DMS53 treated with DMSO at 0.1 percent for 48 hours (cell line): ENCODE data around the gene SMG7.
A peak's percentile ranks its signal among the peaks of the same experiment; 100 is the strongest.

ENCODE experiments used
- DNase-seq: peaks from one replicate; lab custom pipeline; 2025; ENCODE audit not compliant: unreplicated experiment; lab: John Stamatoyannopoulos, UW

The SMG7 gene

DNA sequence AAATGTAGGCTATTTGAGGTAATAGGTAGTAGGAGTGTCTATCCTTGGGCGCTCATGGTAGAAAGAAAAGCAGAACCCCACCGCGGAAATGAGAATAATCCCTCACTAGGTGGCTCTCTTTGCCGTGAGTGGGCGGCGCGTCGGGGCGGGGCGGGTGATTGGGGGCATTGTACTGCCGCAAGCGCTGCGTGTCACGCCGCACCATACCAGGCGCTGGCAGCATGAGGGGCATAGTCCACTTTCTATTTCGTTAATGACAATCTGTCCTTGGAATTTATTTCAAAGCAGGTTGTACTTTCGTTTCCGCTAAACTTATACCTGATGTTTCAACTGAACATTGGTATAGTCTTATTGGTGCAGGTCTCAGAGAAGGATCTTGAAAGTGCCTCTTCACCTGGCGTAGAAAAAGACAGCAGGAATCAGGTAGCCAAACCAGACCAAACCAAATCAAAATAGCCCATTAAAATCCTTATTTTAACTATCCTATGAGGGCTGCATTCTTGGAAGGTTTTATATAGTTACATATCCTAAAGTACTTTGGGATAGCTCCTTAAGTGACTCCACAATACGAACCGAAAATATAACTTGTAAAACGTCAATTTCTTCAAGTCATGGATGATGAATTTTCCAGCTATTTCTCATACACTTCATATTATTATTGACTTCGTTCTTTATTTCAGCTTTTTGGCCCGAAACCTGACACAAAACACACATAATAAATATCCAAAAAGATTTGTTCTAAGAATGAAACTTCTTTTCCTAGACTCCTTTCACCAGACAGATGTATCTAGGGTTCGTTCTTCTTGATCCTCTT, 1.9 kb upstream of the SMG7 start:
- peak; percentile 78 for DNase-seq

DNA sequence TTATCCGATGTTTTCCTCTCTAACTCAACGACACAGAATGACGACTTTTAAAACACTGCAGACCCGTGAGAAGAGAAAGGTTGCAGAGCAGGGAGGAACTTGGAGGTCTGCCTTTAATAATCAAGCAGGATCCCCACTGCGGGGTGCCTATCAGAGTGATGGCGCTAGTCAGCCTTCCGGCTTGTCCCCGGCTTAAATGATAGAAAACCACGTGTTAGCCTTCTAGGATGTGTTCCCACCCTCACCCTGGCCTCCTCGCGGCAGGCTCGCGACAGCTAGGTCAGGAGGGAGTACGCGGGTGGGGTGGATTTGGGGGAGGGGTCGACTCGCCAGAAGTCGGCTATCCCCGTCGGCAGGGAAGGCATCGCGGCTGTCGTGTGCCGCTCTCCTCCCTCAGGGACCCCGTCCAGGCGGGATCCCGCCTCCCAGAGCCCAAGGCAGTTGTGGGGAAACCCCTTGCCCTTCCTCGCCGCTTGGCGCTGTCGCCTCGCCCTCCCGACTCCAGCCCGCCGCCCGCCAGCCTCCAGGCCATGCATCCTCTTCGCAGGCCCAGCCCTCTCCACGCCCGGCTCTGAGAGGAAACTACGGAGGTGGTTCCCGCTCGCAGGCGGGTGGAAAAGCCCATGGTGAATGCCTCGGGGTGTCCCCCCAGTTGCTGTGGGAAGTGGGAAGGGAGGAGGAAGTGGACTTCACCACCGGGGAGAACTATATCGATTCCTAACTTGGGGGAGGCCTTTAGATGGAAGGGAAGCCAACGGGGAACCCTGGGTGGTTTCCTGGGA, 1.1 kb upstream of the SMG7 start:
- peak; percentile 78 for DNase-seq

GRCh38 chr1:183471743-183472487, 384 bp upstream of the SMG7 start:
- DNase-seq, result peak; percentile 95

DNA sequence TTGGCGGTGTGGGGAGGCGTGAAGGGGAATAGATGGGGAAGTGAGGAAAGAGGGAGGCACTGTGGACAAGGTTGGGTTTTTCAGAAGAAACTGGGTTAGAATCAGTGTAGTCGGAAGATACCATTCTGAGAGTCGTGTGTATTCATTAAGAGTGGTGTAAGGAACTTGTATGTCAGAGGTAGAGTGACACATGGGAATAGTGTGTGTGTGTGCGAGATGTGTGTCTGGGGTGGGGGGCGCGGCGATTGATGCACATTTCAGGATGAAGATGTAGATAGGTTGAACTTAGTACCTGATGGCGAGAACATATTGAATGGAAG, 878 bp downstream of the SMG7 start:
- DNase-seq, result no peak

DNA sequence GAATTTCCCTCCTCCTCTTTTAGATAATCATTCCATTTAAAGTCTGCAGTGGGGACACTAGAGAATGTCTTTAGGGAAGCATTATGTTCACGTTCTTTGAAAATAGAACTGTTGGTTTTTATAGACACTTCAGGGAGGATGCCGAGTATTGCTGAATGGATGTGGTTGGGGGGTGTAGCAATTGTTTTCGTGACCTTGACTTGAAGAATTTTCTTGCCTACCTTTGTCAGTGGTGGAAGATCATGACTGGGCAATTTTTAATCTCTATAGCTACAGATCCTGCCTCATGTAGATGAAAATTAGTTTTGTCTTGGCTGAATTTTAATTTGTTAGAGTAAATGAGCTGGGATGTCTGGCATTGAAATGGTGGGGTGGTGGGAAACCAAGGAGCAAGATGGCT, 3.8 kb downstream of the SMG7 start:
- no peak for DNase-seq

DNA sequence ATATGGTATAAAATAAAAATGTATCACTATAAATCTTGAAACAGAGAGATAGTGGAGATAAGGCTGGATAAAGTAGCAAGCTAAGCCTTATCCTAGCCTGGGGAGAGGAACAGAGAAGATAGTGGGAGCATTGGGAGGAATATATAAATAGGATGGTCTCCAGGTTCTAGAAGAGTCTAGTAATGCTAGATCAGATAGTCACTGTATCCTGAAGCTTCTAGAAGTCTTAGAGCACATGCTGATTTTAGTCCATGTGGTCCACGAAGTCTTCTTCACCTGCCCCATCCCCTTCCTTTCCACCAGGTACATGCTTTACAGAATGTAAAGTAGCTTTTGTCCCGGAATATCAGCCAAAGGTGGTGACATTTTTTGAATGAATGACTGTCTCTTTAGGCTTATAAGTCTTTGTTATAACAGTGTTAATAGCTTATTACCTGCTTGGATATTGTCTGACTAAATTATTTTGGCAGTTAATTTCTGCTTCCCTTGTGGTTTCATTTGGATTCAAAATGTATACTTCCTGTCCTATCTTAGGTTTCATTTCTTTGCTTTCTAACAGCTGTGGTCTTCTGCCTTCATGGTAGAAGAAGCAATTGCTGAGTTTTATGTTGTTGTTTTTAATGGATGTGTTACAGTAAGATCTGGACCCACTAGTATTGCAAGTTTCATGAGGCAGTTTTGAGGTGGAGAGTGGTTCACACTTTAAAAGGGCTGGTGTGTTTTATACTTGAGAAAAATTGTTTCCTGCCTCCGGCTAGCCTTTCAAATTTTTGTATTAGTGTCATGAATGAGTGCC, 5.9 kb downstream of the SMG7 start:
- no peak for DNase-seq

GRCh38 chr1:183480971-183481441, 8.7 kb downstream of the SMG7 start:
- DNase-seq, result no peak

DNA sequence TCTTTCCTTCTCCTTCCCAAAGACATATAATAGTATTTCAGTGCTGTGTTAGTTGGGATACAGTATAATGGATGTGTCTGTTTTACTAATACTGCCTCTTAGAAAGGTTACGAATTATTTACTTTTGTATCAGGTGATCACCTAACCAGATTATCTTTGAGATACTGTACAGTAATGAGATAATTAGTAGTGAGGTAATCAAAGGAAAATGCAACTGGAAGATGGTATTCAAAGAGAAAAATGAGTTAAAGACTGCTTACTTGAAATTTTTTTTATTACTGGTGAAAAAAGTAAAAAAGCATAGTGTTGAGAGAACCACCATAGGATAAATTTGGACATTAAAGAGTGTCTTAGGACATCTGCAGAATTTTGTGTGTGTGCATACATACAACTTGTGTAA, 10.9 kb downstream of the SMG7 start:
- DNase-seq, result no peak

DNA sequence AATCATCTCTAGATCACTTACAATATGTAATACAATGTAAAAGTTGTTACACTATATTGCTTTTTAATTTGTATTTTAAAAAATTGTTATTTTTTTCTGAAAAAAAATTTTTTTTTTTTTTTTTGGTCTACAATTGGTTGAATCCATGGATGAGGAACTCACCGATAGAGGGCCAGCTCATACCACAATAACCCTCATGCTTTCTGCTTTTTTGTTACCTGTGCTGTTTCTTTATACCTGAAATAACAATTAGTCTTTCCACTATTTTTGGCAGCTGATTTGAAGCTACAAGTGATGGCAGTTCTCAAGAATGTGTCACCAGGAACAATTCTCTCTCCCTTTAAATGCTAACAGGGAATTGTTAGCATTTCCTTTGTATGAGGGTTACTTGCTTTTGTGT, 12.0 kb downstream of the SMG7 start:
- no peak for DNase-seq

DNA sequence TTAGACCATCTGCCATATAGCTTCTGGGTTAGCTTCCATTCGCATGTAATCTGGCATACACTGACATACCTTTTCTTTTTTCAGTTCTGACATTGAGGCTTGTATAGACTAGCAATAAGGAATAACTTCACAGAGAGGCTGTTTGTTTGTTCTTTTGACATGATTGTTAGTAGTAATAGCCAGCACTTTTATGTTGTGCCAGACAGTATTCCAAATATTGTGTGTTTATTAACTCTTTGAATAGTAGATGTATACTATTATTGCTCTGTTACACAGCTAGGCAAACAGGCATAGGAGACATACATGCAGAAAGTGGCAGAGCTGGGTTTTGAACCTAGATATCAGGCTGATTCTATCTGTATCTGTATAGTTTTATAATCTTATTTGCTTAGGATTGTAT, 12.6 kb downstream of the SMG7 start:
- DNase-seq, result no peak

GRCh38 chr1:183487674-183488442, 15.6 kb downstream of the SMG7 start:
- no peak for DNase-seq

GRCh38 chr1:183490932-183491331, 18.6 kb downstream of the SMG7 start:
- DNase-seq, result no peak

DNA sequence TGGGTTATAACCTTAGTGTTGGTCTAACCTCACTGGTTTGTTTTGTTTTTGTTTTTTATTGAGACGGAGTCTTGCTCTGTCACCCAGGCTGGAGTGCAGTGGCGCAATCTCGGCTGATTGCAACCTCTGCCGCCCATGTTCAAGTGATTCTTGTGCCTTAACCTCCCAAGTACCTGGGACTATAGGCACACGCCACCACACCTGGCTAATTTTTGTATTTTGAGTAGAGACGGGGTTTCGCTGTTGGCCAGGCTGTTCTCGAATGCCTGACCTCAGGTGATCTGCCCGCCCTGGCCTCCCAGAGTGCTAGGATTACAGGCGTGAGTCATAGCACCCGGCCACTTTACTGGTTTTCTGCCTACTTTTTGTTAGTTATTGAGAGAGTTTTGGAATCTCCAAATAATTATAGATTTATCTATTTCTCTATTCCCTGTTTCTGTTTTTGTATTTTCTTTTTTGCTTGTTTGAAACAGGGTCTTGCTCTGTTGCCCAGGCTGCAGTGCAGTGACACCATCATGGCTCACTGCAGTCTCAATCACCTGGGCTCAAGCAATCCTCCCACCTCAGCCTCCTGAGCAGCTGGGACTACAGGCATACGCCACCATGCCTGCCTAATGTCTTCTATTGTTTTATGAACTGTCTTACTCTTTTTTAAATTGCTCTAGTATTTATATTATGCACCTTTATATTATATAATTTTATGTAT, 21.4 kb downstream of the SMG7 start:
- no peak for DNase-seq

DNA sequence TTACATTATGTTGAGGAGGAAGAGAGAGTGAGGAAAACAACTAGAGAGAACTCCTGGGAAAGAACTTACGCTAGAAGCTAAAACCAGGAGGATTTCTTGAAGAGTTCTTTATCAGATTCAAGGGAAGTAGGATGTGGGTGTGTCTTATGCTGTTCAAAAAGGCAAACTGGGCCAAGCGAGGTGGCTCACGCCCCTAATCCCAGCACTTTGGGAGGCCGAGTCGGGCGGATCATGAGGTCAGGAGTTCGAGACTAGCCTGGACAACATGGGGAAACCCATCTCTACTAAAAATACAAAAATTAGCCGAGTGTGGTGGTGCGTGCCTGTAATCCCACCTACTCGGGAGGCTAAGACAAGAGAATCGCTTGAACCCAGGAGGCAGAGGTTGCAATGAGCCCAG, 23.1 kb downstream of the SMG7 start:
- DNase-seq, result no peak

DNA sequence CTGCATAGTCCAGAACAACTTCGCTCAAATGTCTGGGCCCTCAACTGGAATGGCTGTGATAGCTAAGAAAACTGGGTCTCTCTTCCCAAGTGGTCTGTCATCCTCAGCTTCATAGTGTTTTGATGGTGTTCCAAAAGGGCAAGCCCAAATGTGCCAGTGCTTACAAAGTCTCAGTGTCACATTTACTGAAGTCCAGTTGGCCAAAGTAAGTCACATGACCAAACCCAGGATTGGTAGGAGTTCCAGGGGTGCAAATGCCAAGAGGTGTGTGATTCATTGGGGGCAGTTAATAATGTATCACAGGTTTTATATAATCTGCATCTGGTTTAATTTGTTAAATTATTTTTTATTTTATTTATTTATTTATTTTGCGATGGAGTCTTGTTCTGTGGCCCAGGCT, 24.9 kb downstream of the SMG7 start:
- DNase-seq, result no peak

GRCh38 chr1:183498342-183498991, 26.2 kb downstream of the SMG7 start:
- DNase-seq, result no peak

DNA sequence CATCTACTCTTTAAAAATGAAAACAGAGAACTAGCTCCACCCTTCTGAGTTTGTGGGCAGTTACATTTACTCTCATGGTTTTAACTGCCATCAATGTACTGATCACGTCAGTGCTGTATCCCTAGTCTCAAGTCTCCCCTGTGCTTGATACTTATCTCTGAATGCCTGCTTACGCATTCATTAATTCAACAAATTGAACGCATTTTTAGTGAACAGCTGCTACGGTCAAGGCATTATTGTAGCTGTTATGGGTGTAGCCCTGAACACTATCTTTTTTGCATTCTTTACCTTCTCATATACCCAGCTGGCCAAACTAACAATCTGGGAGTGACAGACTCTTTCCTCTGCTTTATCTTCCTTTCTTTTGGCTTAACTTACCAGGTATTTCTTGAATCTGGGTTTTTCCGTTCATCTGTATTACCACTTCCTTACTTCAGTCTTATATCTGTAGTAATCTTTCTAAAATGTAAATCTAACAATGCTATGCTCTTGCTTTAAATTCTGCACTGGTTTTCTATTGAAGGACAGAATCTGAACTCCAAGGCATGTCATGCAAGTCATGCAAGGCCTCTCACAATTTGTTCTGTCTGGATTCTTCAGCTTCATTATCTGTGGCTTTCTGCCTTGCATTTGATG, 33.3 kb downstream of the SMG7 start:
- DNase-seq, result no peak

GRCh38 chr1:183506561-183506960, 34.3 kb downstream of the SMG7 start:
- DNase-seq, result no peak

- DNase-seq, result no peak
Observed at GRCh38 chr1:183508694-183509093, 36.4 kb downstream of the SMG7 start.
